Kidney (tissue), 14 donors: ENCODE measurements around the gene HEMK1. TPM values are rescaled to one million over a fixed set of nuclear protein-coding genes. Genes with fewer than 3 reads are reported as not detected.

Experiments
- DNase-seq, 5 donors: peaks; one replicate each; pipeline ENCODE4 v3.0.0-alpha.2; 2013 to 2020
- FAIRE-seq: peaks from 2 replicates; lab custom pipeline; 2012; peaks lifted over from hg19 to GRCh38; lab: Jason Lieb, UNC
- H3K27ac ChIP-seq, 2 donors: one replicate each; pipeline ENCODE4 v1.7.0; 2013; ENCODE audit warnings: low read depth in 2 of 2, low read length in 2 of 2, inconsistent platforms in 1 of 2
- H3K27me3 ChIP-seq: one replicate; pipeline ENCODE4 v1.7.1; 2013; ENCODE audit warnings: low read length, inconsistent platforms; ENCODE audit not compliant: control insufficient read depth, insufficient read depth
- H3K36me3 ChIP-seq, 3 donors: one replicate each; pipeline versions ENCODE4 v1.7.0 to v1.7.1; 2013; ENCODE audit warnings: low read length in 3 of 3, control low read depth in 1 of 3, inconsistent platforms in 1 of 3; ENCODE audit not compliant: insufficient read depth in 3 of 3, control insufficient read depth in 2 of 3
- H3K4me1 ChIP-seq, 3 donors: one replicate each; pipeline versions ENCODE4 v1.7.0 to v1.7.1; 2013; ENCODE audit warnings: low read length in 3 of 3, inconsistent platforms in 1 of 3, low read depth in 1 of 3; ENCODE audit not compliant: control insufficient read depth in 2 of 3, insufficient read depth in 2 of 3
- H3K4me3 ChIP-seq, 3 donors: one replicate each; pipeline versions ENCODE4 v1.7.0 to v1.8.1; 2013; ENCODE audit warnings: low read length in 3 of 3, control low read depth in 1 of 3, inconsistent platforms in 1 of 3
- H3K9ac ChIP-seq, 3 donors: one replicate each; pipeline versions ENCODE4 v1.7.0 to v1.7.1; 2013; ENCODE audit warnings: low read length in 3 of 3, control low read depth in 1 of 3, inconsistent platforms in 1 of 3
- H3K9me3 ChIP-seq, 3 donors: one replicate each; pipeline versions ENCODE4 v1.7.0 to v1.7.1; 2013; ENCODE audit warnings: low read length in 3 of 3, control low read depth in 1 of 3, inconsistent platforms in 1 of 3; ENCODE audit not compliant: control insufficient read depth in 2 of 3, insufficient read depth in 1 of 3
- intact Hi-C: fragments of 100-400 bp; cut with DNase I; formaldehyde crosslinking; loops from one replicate; pipeline ENCODE4 v1.11.1; 2022
- polyA plus RNA-seq: library from polyadenylated mRNA; stranded (reverse); fragments of 350-450 nt; fragmentation: Illumina TruSeq; extraction: RNeasy Lipid Tissue Mini Kit (QIAGEN cat#74804); gene quantifications from one replicate; pipeline ENCODE4 v1.2.3, GENCODE V29; 2014; ENCODE audit warnings: low read depth, low replicate concordance; ENCODE audit not compliant: insufficient read depth
- total RNA-seq: library from RNA; stranded (reverse); fragmentation: NEBNext Ultra II Directional; extraction: Animal tissue kit (Norgen Biotek cat#: 25700); gene quantifications from one replicate; pipeline ENCODE4 v1.2.1, GENCODE V29; 2021
- TF ChIP-seq, protein P1 (sequence below): IDR thresholded peaks from 3 replicates; pipeline ENCODE4 v1.5.1; 2012; ENCODE audit warnings: mild to moderate bottlenecking, moderate library complexity, borderline replicate concordance; ENCODE audit not compliant: insufficient read depth; ENCODE audit errors: extremely low read depth
- donor health status: control.
- donor health status: control.
- donor health status: control.
- donor health status: control.
- donor health status: control.
- donor health status: DM: yes; HTN: yes; CAD: no.
- donor health status: Normal renal cell carcinoma (clear cell type).

Gene HEMK1
- total and polyA plus RNA-seq, 2 donors from 2014 or later, result 25.1 to 30.3 TPM

DNA sequence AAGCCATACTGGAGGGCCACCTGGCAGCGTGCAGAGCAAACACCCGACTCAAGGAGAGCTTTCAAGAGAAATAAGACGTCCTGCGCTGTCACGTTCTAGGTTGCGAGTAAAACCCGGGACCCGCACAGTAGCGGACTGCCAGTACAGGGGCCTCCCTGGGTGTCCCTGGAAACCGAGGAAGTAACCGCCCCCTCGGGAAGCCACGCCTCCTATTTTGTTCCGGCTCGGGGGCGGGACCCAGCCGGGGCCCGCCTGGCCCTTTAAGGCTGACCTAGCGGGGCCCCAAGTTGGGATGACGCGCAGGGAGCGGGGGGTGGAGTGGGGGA, 47.4 kb downstream of the HEMK1 start:
- peak; percentile 95 to 97 (median 97) for DNase-seq
- no peaks in the 10 kb centered on the region for H3K27me3 ChIP-seq
- FAIRE-seq, result no peak
- H3K9ac ChIP-seq, result peak overlapping the region; percentile 12 to 70 (median 43)
- TF ChIP-seq, protein P1, sequence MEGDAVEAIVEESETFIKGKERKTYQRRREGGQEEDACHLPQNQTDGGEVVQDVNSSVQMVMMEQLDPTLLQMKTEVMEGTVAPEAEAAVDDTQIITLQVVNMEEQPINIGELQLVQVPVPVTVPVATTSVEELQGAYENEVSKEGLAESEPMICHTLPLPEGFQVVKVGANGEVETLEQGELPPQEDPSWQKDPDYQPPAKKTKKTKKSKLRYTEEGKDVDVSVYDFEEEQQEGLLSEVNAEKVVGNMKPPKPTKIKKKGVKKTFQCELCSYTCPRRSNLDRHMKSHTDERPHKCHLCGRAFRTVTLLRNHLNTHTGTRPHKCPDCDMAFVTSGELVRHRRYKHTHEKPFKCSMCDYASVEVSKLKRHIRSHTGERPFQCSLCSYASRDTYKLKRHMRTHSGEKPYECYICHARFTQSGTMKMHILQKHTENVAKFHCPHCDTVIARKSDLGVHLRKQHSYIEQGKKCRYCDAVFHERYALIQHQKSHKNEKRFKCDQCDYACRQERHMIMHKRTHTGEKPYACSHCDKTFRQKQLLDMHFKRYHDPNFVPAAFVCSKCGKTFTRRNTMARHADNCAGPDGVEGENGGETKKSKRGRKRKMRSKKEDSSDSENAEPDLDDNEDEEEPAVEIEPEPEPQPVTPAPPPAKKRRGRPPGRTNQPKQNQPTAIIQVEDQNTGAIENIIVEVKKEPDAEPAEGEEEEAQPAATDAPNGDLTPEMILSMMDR, result no peak
- H3K4me1 ChIP-seq, result peaks cover 5 to 35% (median 31%) of the 10 kb centered on the region in 3 donors
- H3K27ac ChIP-seq, result peak overlapping the region; percentile 83 to 91
- intact Hi-C loops, result no loop called here
- H3K9me3 ChIP-seq, result no peaks in the 10 kb centered on the region
- H3K36me3 ChIP-seq, result no peaks in the 10 kb centered on the region
- H3K4me3 ChIP-seq, result peak overlapping the region; percentile 73 to 77 (median 74)

DNA sequence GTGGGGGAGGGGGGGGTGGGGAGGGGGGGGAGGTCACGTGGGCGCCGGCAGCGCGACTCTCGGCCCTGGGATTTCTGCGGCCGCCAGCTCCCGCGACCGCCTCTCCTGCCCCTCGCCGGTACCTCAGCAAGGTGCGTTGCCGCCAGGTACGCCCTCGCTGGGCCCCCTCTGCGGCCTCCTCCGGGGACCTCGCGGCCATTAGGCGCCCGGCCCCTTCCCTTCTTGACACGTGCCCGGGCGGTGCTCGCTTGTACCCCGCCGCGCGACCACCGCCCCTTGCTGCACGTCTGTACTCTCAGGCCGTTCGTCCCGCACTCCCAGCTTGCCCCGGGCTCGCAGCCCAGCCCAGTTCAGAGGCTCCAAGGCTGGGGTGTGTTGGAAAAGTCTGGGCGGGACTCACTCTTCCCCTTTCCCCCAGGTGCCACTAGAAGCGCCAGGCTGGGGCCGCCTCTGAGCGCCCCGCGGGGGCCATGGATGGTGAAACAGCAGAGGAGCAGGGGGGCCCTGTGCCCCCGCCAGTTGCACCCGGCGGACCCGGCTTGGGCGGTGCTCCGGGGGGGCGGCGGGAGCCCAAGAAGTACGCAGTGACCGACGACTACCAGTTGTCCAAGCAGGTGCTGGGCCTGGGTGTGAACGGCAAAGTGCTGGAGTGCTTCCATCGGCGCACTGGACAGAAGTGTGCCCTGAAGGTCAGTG, 47.9 kb downstream of the HEMK1 start, which contains the start of gene MAPKAPK3:
Gene MAPKAPK3, plus strand, starts transcription at position 56 of the 696 bp plus-strand sequence. Its CDS starts 415 bp downstream, at position 471.
- H3K27ac ChIP-seq, result peak within 1 kb of the TSS; percentile 91 to 93
- H3K36me3 ChIP-seq, result no peaks in the 10 kb centered on the region
- no peaks in the 10 kb centered on the region for H3K9me3 ChIP-seq
- peak within 1 kb of the TSS; percentile 74 to 95 (median 86) for H3K4me3 ChIP-seq
- FAIRE-seq, result no peak
- intact Hi-C loops, result no loop called here
- TF ChIP-seq, protein P1, result no peak
- no peaks in the 10 kb centered on the region for H3K27me3 ChIP-seq
- peak within 1 kb of the TSS; percentile 68 to 96 (median 70) for H3K9ac ChIP-seq
- DNase-seq, result peak in 3 of 5 donors; percentile 56 to 90 (median 71)
- peaks cover 5 to 35% (median 31%) of the 10 kb centered on the region in 3 donors for H3K4me1 ChIP-seq

DNA sequence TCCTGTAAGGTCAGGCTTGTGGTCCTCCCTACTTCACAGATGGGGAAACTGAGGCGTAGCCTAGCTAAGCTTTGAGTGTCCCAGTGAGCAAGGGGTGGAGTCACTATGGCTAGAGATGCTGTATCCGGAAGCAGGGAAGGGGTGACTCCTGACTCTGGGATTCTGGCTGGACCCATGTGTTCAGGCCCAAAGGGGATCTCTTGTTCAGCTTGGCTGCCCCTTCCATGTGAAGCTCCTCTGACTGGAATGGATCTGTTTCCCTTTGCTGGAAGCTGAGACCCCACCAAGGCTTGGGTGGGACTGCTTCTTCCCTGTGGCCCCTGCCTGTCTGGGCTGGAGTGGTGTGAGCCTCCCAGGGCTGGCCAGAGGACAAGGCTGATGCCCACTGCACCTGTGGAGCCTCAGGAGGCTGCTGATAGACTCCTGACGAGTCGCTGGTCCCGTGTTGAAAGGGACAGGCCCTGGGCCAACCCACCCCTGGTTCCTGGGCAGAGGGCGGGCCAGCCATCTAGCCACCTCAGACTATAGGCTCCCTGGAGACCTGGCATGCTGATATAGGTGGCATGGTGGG, 48.7 kb downstream of the HEMK1 start:
- H3K27ac ChIP-seq, result peak overlapping the region; percentile 91 to 93
- FAIRE-seq, result no peak
- no peak for DNase-seq
- H3K36me3 ChIP-seq, result no peaks in the 10 kb centered on the region
- H3K4me1 ChIP-seq, result peaks cover 3 to 31% (median 29%) of the 10 kb centered on the region in 3 donors
- no peaks in the 10 kb centered on the region for H3K27me3 ChIP-seq
- no peaks in the 10 kb centered on the region for H3K9me3 ChIP-seq
- intact Hi-C loops, result no loop called here
- H3K4me3 ChIP-seq, result peak overlapping the region; percentile 71 to 95 (median 86)
- TF ChIP-seq, protein P1, result no peak
- H3K9ac ChIP-seq, result peak overlapping the region; percentile 34 to 96 (median 38)
